IMR-90 (cell line): ENCODE data around the gene ATG5. TPM values are rescaled to one million over a fixed set of nuclear protein-coding genes. Genes with fewer than 3 reads are reported as not detected.

Experiments
- ATAC-seq: fragments of 200-7000 bp; cut with Tn5 transposase; 2 replicates; pipeline ENCODE4 v1.9.1; 2020; ENCODE audit warnings: low read depth, mild to moderate bottlenecking, moderate library complexity
- BruUV-seq: library from RNA; stranded (reverse); fragments of 400-500 nt; replicated peaks from 2 replicates; lab custom pipeline; 2021; lab: Mats Ljungman, UMichigan
- CTCF ChIA-PET: fragments of 300-600 bp; formaldehyde crosslinking; extraction: SDS; loops from one replicate; lab custom pipeline; 2021; ENCODE audit warnings: antibody characterized with exemption; lab: Yijun Ruan, JAX
- POLR2A ChIA-PET: fragments of 300-600 bp; sonication (Branson Sonifier 250); formaldehyde crosslinking; loops from one replicate; lab custom pipeline; 2022; ENCODE audit warnings: antibody characterized with exemption; ENCODE audit not compliant: unreplicated experiment; lab: Charles Lee
- DNase-seq: peaks from one replicate; pipeline ENCODE4 v3.0.0; 2013
- H2AFZ ChIP-seq: replicated peaks from 2 replicates; pipeline ENCODE3; 2013; ENCODE audit warnings: low read length, mild to moderate bottlenecking; ENCODE audit not compliant: poor library complexity
- H2AK5ac ChIP-seq: 2 replicates; pipeline ENCODE4 v1.6.1; 2013; ENCODE audit warnings: low read depth, low read length, inconsistent platforms
- H2AK9ac ChIP-seq: replicated peaks from 2 replicates; pipeline ENCODE3; 2013; ENCODE audit warnings: mild to moderate bottlenecking, low read depth, low read length, moderate library complexity; ENCODE audit not compliant: poor library complexity
- H2BK120ac ChIP-seq: 2 replicates; pipeline ENCODE4 v1.6.1; 2013; ENCODE audit warnings: low read depth, low read length, inconsistent platforms
- H2BK15ac ChIP-seq: 3 replicates; pipeline ENCODE4 v1.6.1; 2013; ENCODE audit warnings: low read depth, low read length, inconsistent platforms
- H2BK20ac ChIP-seq: 2 replicates; pipeline ENCODE4 v1.6.1; 2013; ENCODE audit warnings: low read depth, mild to moderate bottlenecking, inconsistent platforms, low read length, moderate library complexity
- H2BK5ac ChIP-seq: 2 replicates; pipeline ENCODE4 v1.6.1; 2013; ENCODE audit warnings: mild to moderate bottlenecking, low read depth, low read length, inconsistent platforms; ENCODE audit not compliant: poor library complexity, severe bottlenecking
- H3K14ac ChIP-seq: replicated peaks from 2 replicates; pipeline ENCODE4 v1.6.1; 2013; ENCODE audit warnings: low read depth, low read length, inconsistent platforms
- H3K18ac ChIP-seq: 2 replicates; pipeline ENCODE4 v1.6.1; 2013; ENCODE audit warnings: low read depth, low read length, control low read depth
- H3K23ac ChIP-seq: 2 replicates; pipeline ENCODE4 v1.6.1; 2013; ENCODE audit warnings: low read depth, low read length, inconsistent platforms
- H3K27ac ChIP-seq: 2 replicates; pipeline ENCODE4 v1.5.1; 2013; ENCODE audit warnings: mild to moderate bottlenecking, control low read depth, low read length; ENCODE audit not compliant: insufficient read depth
- H3K27me3 ChIP-seq: 2 replicates; pipeline ENCODE4 v1.6.1; 2013; ENCODE audit warnings: low read length; ENCODE audit not compliant: control insufficient read depth, insufficient read depth
- H3K36me3 ChIP-seq: 2 replicates; pipeline ENCODE4 v1.6.1; 2013; ENCODE audit warnings: low read length, mixed read lengths; ENCODE audit not compliant: control insufficient read depth, insufficient read depth
- H3K4ac ChIP-seq: 2 replicates; pipeline ENCODE4 v1.6.1; 2013; ENCODE audit warnings: low read depth, low read length, inconsistent platforms
- H3K4me1 ChIP-seq: 2 replicates; pipeline ENCODE4 v1.6.1; 2013; ENCODE audit warnings: low read length, mixed read lengths; ENCODE audit not compliant: control insufficient read depth, insufficient read depth
- H3K4me2 ChIP-seq: 2 replicates; pipeline ENCODE4 v1.6.1; 2013; ENCODE audit warnings: low read depth, mild to moderate bottlenecking, control low read depth, low read length, moderate library complexity
- H3K4me3 ChIP-seq: 2 replicates; pipeline ENCODE4 v1.5.1; 2013; ENCODE audit warnings: low read depth, mild to moderate bottlenecking, control low read depth, low read length, moderate library complexity; ENCODE audit not compliant: insufficient read depth
- H3K56ac ChIP-seq: 2 replicates; pipeline ENCODE4 v1.6.1; 2013; ENCODE audit warnings: low read length, inconsistent platforms; ENCODE audit not compliant: insufficient read depth; ENCODE audit errors: extremely low read depth
- H3K79me1 ChIP-seq, 2 experiments: 2 replicates each; pipeline ENCODE4 v1.6.1; 2013; ENCODE audit warnings: low read length in 2 of 2, inconsistent platforms in 1 of 2, low read depth in 1 of 2
- H3K9ac ChIP-seq: 2 replicates; pipeline ENCODE4 v1.6.1; 2013; ENCODE audit warnings: low read depth, low read length, control low read depth
- H3K9me1 ChIP-seq: 2 replicates; pipeline ENCODE4 v1.6.1; 2013; ENCODE audit warnings: low read length, inconsistent platforms; ENCODE audit not compliant: insufficient read depth
- H3K9me3 ChIP-seq: 2 replicates; pipeline ENCODE4 v1.6.1; 2013; ENCODE audit warnings: low read length; ENCODE audit not compliant: control insufficient read depth, insufficient read depth
- H4K20me1 ChIP-seq: 2 replicates; pipeline ENCODE4 v1.6.1; 2013; ENCODE audit warnings: low read length, inconsistent platforms; ENCODE audit not compliant: insufficient read depth
- H4K5ac ChIP-seq: 2 replicates; pipeline ENCODE4 v1.6.1; 2013; ENCODE audit warnings: mild to moderate bottlenecking, low read depth, low read length, control low read depth
- H4K8ac ChIP-seq, 2 experiments: 2 replicates each; pipeline ENCODE4 v1.6.1; 2013; ENCODE audit warnings: low read depth in 2 of 2, low read length in 2 of 2, control low read depth in 1 of 2, inconsistent platforms in 1 of 2
- H4K91ac ChIP-seq: 2 replicates; pipeline ENCODE4 v1.6.1; 2013; ENCODE audit warnings: low read depth, low read length, inconsistent platforms; ENCODE audit not compliant: insufficient read depth
- CEBPB ChIP-seq: IDR thresholded peaks from 2 replicates; pipeline ENCODE4 v1.6.1; 2012; ENCODE audit warnings: low read depth, low read length, improper control_type of control experiment
- NFE2L2 ChIP-seq: fragments of 150-350 bp; IDR thresholded peaks from 2 replicates; pipeline ENCODE4 v1.6.1; 2016; ENCODE audit warnings: low read depth, mild to moderate bottlenecking, low read length
- SMC3 ChIP-seq: fragments of 150-350 bp; IDR thresholded peaks from 2 replicates; pipeline ENCODE4 v1.6.1; 2016; ENCODE audit warnings: low read depth, mild to moderate bottlenecking, antibody characterized with exemption, low read length, moderate library complexity
- WGBS, 2 experiments: methylation state at CpG; one replicate each; pipeline versions ENCODE4 v1.1.5 to v1.1.7; 2013; ENCODE audit warnings: missing lambda C conversion rate in 2 of 2; ENCODE audit not compliant: insufficient read length in 1 of 2; ENCODE audit errors: extremely low coverage in 2 of 2; 5-methylcytosine and 5-hydroxymethylcytosine counted together
- dilution Hi-C: fragments of 300-500 bp; cut with HindIII; formaldehyde crosslinking; loops from one replicate; pipeline ENCODE4 v1.14.3; 2018; ENCODE audit warnings: low sequenced_read_pairs; ENCODE audit not compliant: unreplicated experiment
- in situ Hi-C: fragments of 300-500 bp; cut with MboI; formaldehyde crosslinking; loops from 3 replicates; pipeline ENCODE4 v1.14.3; 2019; ENCODE audit warnings: low sequenced_read_pairs, inconsistent platforms, mixed read lengths
- intact Hi-C: fragments of 100-400 bp; cut with micrococcal nuclease; formaldehyde crosslinking; loops from 2 replicates; pipeline ENCODE4 v1.10.0; 2022
- polyA plus RNA-seq, 3 experiments: library from polyadenylated mRNA; depleted of rRNA; stranded (reverse); fragments of >200 nt; gene quantifications; 2 replicates each; pipeline ENCODE4 v1.2.3, GENCODE V29; 2012; ENCODE audit warnings: low replicate concordance in 1 of 3
- total RNA-seq: library from RNA; depleted of rRNA; stranded (reverse); fragments of >200 nt; gene quantifications from 2 replicates; pipeline ENCODE4 v1.2.3, GENCODE V29; 2012
- TF ChIP-seq, protein P1 (sequence below): fragments of 150-350 bp; IDR thresholded peaks from 2 replicates; pipeline ENCODE4 v1.6.1; 2017; ENCODE audit warnings: mild to moderate bottlenecking, antibody characterized with exemption, low read length, low read depth
- TF ChIP-seq, protein P2 (sequence below): conservative IDR thresholded peaks from 2 replicates; pipeline ENCODE4 v1.5.1; 2012; ENCODE audit warnings: mild to moderate bottlenecking, low read depth, low read length, improper control_type of control experiment
- TF ChIP-seq, protein P3 (sequence below): fragments of 150-350 bp; IDR thresholded peaks from 2 replicates; pipeline ENCODE4 v1.6.1; 2016; ENCODE audit warnings: low read depth, mild to moderate bottlenecking, low read length, moderate library complexity, borderline replicate concordance

ATG5 gene
- total and polyA plus RNA-seq, 2 of the 4 experiments (the other 2 are of a cell fraction): 13.5 to 28.0 TPM

DNA sequence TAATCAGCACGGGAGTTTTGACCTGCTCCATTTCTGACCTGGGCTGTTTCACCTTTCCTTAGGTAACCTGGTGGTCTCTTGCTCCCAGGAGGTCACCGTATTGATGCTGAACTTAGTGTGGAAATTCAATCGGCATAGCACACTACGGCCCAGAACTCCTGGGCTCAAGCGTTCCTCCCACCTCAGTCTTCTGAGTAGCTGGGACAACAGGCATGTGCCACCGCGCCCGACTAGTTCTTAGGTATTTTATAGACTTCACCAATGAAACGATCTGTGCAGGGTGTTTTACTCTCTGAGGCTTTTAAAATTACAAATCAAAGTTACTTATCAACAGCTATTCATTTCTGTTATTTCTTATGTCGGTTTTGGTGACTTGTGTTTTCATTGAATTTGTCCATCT lies 42.1 kb downstream of the ATG5 start:
- Histone ChIP-seq H3K14ac (no peak overlapping the region), H3K79me1 (peaks cover 28 to 37% of the 10 kb centered on the region in 2 experiments), H4K91ac (no peak overlapping the region), H2BK15ac (no peak overlapping the region), H3K56ac (no peak overlapping the region), H4K8ac (no peak overlapping the region), H3K27me3 (no peaks in the 10 kb centered on the region), H3K9me1 (no peaks in the 10 kb centered on the region), H4K5ac (no peak overlapping the region), H3K36me3 (no peaks in the 10 kb centered on the region; the same call in none of the 2 replicates), H3K4me3 (no peak overlapping the region), H2AK5ac (no peak overlapping the region), H3K9ac (no peak overlapping the region), H3K27ac (no peak overlapping the region), H3K4ac (no peak overlapping the region), H2AFZ (no peak overlapping the region), H2AK9ac (no peak overlapping the region), H2BK20ac (no peak overlapping the region), H3K23ac (no peak overlapping the region), H2BK5ac (no peak overlapping the region), H3K9me3 (no peaks in the 10 kb centered on the region), H3K4me1 (no peaks in the 10 kb centered on the region; the same call in 1 of the 2 replicates), H4K20me1 (peaks cover 10% of the 10 kb centered on the region; the same call in 1 of the 2 replicates), H2BK120ac (no peak overlapping the region), H3K18ac (no peak overlapping the region), H3K4me2 (no peak overlapping the region)
- in situ Hi-C loops: no loop called here
- dilution Hi-C loops: no loop called here
- ChIA-PET POLR2A (no interaction called here), CTCF (no interaction called here)
- TF ChIP-seq, protein P1, sequence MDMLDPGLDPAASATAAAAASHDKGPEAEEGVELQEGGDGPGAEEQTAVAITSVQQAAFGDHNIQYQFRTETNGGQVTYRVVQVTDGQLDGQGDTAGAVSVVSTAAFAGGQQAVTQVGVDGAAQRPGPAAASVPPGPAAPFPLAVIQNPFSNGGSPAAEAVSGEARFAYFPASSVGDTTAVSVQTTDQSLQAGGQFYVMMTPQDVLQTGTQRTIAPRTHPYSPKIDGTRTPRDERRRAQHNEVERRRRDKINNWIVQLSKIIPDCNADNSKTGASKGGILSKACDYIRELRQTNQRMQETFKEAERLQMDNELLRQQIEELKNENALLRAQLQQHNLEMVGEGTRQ: no peak
- TF ChIP-seq CEBPB: no peak
- no peak for TF ChIP-seq NFE2L2
- TF ChIP-seq, protein P2, sequence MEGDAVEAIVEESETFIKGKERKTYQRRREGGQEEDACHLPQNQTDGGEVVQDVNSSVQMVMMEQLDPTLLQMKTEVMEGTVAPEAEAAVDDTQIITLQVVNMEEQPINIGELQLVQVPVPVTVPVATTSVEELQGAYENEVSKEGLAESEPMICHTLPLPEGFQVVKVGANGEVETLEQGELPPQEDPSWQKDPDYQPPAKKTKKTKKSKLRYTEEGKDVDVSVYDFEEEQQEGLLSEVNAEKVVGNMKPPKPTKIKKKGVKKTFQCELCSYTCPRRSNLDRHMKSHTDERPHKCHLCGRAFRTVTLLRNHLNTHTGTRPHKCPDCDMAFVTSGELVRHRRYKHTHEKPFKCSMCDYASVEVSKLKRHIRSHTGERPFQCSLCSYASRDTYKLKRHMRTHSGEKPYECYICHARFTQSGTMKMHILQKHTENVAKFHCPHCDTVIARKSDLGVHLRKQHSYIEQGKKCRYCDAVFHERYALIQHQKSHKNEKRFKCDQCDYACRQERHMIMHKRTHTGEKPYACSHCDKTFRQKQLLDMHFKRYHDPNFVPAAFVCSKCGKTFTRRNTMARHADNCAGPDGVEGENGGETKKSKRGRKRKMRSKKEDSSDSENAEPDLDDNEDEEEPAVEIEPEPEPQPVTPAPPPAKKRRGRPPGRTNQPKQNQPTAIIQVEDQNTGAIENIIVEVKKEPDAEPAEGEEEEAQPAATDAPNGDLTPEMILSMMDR: no peak
- TF ChIP-seq SMC3: no peak
- TF ChIP-seq, protein P3, sequence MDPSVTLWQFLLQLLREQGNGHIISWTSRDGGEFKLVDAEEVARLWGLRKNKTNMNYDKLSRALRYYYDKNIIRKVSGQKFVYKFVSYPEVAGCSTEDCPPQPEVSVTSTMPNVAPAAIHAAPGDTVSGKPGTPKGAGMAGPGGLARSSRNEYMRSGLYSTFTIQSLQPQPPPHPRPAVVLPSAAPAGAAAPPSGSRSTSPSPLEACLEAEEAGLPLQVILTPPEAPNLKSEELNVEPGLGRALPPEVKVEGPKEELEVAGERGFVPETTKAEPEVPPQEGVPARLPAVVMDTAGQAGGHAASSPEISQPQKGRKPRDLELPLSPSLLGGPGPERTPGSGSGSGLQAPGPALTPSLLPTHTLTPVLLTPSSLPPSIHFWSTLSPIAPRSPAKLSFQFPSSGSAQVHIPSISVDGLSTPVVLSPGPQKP: no peak
- DNase-seq: no peak
- 100% methylated on average over 1 of the region's 10 CpGs; no CpG with 5 or more reads in 1 of the 2 experiments for whole genome bisulfite sequencing, 2 experiments
- BruUV-seq: no TSS peak
- intact Hi-C loops: no loop called here
- no peak for ATAC-seq
